ENCODE data around the gene CROCC. TPM values are rescaled to one million over a fixed set of nuclear protein-coding genes. Genes with fewer than 3 reads are reported as not detected.
"Not testable (repeated sequence)": the region's sequence is repeated elsewhere in the genome, so short reads cannot be mapped to it uniquely, and the experiment has no call there.

CROCC gene
- total RNA-seq, 2 experiments from 2014 or later = 27.7 to 28.5 TPM

- ChIA-PET CTCF (no interaction called here), POLR2A (no interaction called here)
- Mint-ChIP-seq H3K27ac (no peak overlapping the region), H3K27me3 (no peaks in the 10 kb centered on the region), H3K4me1 (ENCODE audit: low read depth) (peaks cover 9% of the 10 kb centered on the region), H3K36me3 (ENCODE audit: low read depth) (no peaks in the 10 kb centered on the region), H3K4me3 (no peak overlapping the region), H3K9me3 (no peaks in the 10 kb centered on the region)
- intact Hi-C loops (cut with micrococcal nuclease) = no loop called here
- ATAC-seq (no peak), DNase-seq (no peak)
- TF ChIP-seq CTCF (IDR thresholded peaks at IDR 0.05) = no peak
These were observed 36.7 kb downstream of the CROCC start for GRCh38 chr1:16958475-16958874.

GRCh38 chr1:16960560-16961296 lies 39.0 kb downstream of the CROCC start:
- peak; percentile 75 for TF ChIP-seq CTCF (IDR thresholded peaks at IDR 0.05)
- DNase-seq (peak; percentile 89), ATAC-seq (peak; percentile 94)
- CTCF ChIA-PET = interaction anchor here (0.6 to 3.6 kb wide), 29 partner anchors 9 to 344 kb away, joined by 3 to 31 read pairs (median 4); no protein-coding TSS in a partner anchor
- Mint-ChIP-seq H3K9me3 (no peaks in the 10 kb centered on the region), H3K27me3 (no peaks in the 10 kb centered on the region), H3K36me3 (ENCODE audit: low read depth) (peaks cover 1% of the 10 kb centered on the region), H3K4me3 (peak overlapping the region; percentile 63), H3K27ac (no peak overlapping the region), H3K4me1 (ENCODE audit: low read depth) (peaks cover 11% of the 10 kb centered on the region)
- intact Hi-C loops (cut with micrococcal nuclease) = no loop called here
- POLR2A ChIA-PET = interaction anchor here (1.0 kb wide), 1 partner anchor 46 kb away, joined by 3 read pairs; no protein-coding TSS in a partner anchor

GRCh38 chr1:16961297-16962133 lies 39.8 kb downstream of the CROCC start:
- POLR2A ChIA-PET = no interaction called here
- H3K36me3 Mint-ChIP-seq (ENCODE audit: low read depth) = peaks cover 1% of the 10 kb centered on the region
- H3K4me3 Mint-ChIP-seq = peak overlapping the region; percentile 58
- intact Hi-C loops (cut with micrococcal nuclease) = no loop called here
- H3K27me3 Mint-ChIP-seq = no peaks in the 10 kb centered on the region
- CTCF ChIA-PET = interaction anchor here (0.6 to 3.6 kb wide), 22 partner anchors 9 to 345 kb away, joined by 3 to 31 read pairs (median 4); no protein-coding TSS in a partner anchor
- no peak for ATAC-seq
- no peak for DNase-seq
- no peaks in the 10 kb centered on the region for H3K9me3 Mint-ChIP-seq
- H3K4me1 Mint-ChIP-seq (ENCODE audit: low read depth) = peaks cover 11% of the 10 kb centered on the region
- no peak for TF ChIP-seq CTCF (IDR thresholded peaks at IDR 0.05)
- no peak overlapping the region for H3K27ac Mint-ChIP-seq

- H3K27ac Mint-ChIP-seq; POLR2A ChIA-PET; H3K4me3 Mint-ChIP-seq; intact Hi-C loops (cut with micrococcal nuclease); H3K27me3 Mint-ChIP-seq; DNase-seq; H3K36me3 Mint-ChIP-seq (ENCODE audit: low read depth); H3K9me3 Mint-ChIP-seq; ATAC-seq: not testable (repeated sequence)
- peaks cover 11% of the 10 kb centered on the region for H3K4me1 Mint-ChIP-seq (ENCODE audit: low read depth)
- CTCF ChIA-PET = interaction anchor here (1.4 kb wide), 1 partner anchor 13 kb away, joined by 5 read pairs; no protein-coding TSS in a partner anchor
These were observed 42.4 kb downstream of the CROCC start for GRCh38 chr1:16964169-16964568.

- Mint-ChIP-seq H3K27me3 (no peaks in the 10 kb centered on the region), H3K36me3 (ENCODE audit: low read depth) (peaks cover 1% of the 10 kb centered on the region), H3K9me3 (no peaks in the 10 kb centered on the region), H3K27ac (no peak overlapping the region), H3K4me3 (no peak overlapping the region), H3K4me1 (ENCODE audit: low read depth) (peaks cover 8% of the 10 kb centered on the region)
- ATAC-seq (no peak), DNase-seq (no peak)
- intact Hi-C loops (cut with micrococcal nuclease) = no loop called here
- no peak for TF ChIP-seq CTCF (IDR thresholded peaks at IDR 0.05)
- POLR2A ChIA-PET = no interaction called here
- CTCF ChIA-PET = no interaction called here
These were observed 43.8 kb downstream of the CROCC start for GRCh38 chr1:16965486-16966067.
